ENCODE measurements around the gene VMAC.
A peak's percentile ranks its signal among the peaks of the same experiment; 100 is the strongest.
"Not testable (repeated sequence)": the region's sequence is repeated elsewhere in the genome, so short reads cannot be mapped to it uniquely, and the experiment has no call there.

The VMAC gene, protein sequence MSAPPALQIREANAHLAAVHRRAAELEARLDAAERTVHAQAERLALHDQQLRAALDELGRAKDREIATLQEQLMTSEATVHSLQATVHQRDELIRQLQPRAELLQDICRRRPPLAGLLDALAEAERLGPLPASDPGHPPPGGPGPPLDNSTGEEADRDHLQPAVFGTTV

DNA sequence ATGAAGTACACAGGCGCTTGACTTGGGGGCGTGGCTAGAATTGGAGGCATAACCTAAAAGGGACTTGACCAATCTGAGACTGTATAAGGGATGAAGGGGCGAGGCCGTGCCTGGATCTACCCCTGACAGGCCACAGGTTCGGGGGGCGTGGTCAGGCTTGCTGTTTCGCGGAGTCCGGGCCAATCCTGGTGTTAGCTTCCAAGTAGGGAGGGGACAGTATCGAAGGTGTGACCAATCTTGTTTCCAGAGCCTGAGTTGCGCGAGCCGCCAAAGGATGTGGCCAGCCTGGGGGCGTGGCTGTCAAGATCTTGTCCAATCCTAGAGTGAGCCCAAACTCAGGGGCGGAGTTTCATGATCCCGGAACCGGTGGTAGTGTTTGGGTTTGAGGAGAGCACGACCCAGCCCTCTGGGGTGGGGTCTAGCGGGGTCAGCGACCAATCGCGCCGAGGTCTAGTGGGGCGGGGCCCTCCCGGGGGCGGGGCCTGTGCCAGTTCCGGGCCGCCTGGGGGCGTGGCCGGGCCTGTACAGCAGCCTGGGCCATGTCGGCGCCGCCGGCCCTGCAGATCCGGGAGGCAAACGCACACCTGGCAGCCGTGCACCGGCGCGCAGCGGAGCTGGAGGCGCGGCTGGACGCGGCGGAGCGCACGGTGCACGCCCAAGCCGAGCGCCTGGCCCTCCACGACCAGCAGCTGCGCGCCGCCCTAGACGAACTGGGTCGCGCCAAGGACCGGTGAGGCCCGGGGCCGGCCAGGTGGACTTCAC, at the start of gene VMAC:
TSS of gene VMAC (plus strand) at position 521 of the 762 bp plus-strand sequence. CDS start at position 540, 19 bp downstream.
- no peak for TF ChIP-seq ZNF274 (IDR thresholded peaks at IDR 0.05; ENCODE audit: low read depth, low read length)
- H3K4me3 ChIP-seq (ENCODE audit: low read length): peak within 1 kb of the TSS; percentile 91

DNA sequence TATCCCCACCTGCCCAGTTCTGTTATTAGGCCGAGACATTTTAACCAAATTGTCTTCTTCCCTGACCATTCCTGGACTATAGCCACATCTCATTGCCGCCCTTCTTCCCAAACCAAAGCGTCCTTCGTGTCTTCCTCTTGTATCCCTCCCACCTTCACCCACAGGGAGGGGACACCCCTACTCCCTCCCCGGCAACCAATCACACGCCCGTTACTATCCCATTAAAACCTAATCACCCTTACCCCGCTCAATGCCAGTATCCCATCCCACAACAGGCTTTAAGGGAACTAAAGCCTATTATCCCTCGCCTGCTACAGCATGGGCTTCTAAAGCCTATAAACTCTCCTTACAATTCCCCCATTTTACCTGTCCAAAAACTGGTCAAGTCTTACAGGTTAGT, 49.5 kb upstream of the VMAC start:
- not testable (repeated sequence) for H3K4me3 ChIP-seq (ENCODE audit: low read length)

DNA sequence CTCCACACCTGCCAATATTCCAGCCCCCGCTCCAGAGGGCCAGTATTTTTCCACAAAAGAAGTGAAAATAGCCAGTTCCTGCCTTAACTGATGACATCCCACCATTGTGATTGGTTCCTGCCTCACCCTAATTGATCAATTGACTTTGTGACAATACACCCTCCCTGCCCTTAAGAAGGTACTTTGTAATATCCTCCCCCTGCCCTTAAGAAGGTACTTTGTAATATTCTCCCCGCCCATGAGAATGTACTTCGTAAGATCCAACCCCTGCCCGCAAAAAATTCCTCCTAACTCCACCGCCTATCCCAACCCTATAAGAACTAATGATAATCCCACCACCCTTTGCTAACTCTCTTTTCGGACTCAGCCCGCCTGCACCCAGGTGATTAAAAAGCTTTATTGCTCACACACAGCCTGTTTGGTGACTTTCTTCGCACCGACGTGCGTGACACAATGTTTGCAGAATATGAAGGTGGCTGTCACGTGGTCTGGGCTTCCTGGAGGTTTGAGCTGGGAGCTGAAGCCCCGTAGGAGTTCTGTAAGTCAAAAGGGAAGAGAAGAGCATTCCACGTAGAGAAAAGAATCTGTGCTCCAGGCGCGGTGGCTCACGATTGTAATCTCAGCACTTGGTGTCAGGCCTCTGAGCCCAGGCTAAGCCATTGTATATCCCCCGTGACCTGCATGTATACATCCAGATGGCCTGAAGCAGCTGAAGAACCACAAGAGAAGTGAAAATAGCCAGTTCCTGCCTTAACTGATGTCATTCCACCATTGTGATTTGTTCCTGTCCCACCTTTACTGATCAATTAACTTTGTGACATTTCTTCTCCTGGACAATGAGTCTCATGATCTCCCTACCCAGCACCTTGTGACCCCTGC, 47.2 kb upstream of the VMAC start:
- no peak for TF ChIP-seq ZNF274 (IDR thresholded peaks at IDR 0.05; ENCODE audit: low read depth, low read length)
- H3K4me3 ChIP-seq (ENCODE audit: low read length): no peak overlapping the region

DNA sequence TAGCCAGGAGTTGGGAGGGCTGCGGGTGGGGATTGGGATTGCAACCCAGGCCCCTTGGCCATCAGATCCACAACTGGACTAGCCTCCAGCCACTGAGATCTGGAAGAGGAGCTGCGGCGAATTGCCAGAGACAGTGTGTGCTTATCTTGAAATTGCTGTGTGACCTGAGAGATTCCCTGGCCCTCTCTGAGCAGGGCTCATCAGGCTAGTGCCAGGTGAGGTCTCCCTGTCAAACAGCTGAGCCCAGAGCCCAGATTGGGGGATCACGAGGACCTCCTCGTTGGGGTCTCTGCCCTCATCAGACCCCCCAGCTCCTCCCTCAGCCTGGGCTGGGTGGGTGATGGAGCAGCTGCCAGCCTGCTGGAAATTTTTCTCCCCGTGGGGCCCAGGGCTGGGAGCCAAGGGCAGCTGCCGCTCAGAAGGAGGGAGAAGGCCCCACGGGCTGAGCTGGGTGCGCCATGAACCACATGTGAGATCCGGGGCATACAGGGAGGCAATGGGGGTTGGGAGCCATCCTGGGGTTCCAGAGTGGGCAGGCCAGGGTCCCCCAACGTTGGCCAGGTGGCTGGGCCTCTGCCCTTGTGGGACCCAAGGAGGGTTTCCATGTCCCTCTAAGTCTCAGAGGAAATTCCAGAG, 41.5 kb upstream of the VMAC start:
- no peak for TF ChIP-seq ZNF274 (IDR thresholded peaks at IDR 0.05; ENCODE audit: low read depth, low read length)
- no peak overlapping the region for H3K4me3 ChIP-seq (ENCODE audit: low read length)

DNA sequence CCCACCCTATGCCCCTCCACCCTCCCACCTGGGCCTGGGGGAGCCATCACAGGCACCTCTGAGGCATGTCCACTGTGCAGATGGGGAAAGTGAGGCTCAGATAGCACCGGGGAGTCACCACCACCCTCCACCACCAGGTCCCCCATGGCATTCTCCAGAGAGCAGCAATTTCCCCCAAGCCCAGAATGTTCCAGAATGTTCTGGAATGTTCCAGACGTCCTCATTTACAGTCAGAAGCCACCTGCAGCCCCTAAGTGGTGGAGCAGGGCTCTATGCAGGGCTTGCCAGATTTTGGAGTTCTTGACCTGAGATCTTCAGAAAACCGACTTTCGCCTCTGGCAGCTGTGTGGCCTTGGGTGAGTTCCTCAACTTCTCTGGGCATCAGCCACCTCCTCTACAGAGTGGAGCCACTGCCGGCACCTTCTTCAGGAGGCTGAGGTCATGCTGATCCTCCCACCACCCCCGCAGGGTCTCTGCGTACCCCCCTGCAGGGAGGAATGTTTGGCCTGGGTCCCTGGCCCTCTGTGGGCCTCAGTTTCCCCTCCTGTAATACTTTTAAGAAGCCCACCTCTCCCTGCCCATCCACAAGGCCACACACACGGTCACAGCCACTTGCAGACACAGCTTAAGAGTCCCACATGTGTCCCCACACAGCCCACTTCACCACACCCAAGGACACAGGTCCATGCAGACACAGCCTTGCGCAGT, 40.5 kb upstream of the VMAC start:
- TF ChIP-seq ZNF274 (IDR thresholded peaks at IDR 0.05; ENCODE audit: low read depth, low read length): no peak
- H3K4me3 ChIP-seq (ENCODE audit: low read length): no peak overlapping the region

DNA sequence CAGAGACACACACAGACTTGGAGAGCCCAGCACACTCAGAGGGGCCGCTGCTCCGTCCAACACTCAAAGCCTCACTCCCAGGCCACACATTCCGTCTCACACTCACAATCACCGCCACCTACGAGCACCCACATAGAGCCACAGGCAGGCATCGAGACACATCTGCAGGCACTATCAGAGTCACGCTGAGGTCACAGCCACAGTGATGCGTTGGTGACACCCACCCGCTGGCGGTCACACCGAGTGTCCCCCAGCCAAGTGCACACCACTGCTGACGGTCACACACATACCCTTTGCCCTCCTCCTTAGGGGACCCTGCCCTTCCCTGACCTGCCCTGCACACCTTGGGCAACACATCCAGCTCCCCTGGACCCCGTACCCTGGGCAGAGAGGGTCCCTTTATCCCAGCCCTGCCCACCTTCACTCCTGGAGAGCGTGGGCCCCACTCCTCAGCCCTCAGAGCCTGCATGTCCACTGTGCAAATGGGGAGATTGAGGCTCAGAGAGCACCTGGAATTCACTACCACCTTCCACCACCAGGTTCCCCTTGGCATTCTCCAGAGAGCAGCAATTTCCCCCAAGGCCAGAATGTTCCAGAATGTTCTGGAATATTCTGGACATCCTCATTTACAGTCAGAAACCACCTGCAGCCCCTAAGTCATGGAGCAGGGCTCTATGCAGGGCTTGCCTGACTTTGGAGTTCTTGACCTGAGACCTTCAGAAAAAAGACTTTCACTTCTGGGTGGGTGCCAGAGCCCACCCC, 39.8 kb upstream of the VMAC start:
- no peak for TF ChIP-seq ZNF274 (IDR thresholded peaks at IDR 0.05; ENCODE audit: low read depth, low read length)
- H3K4me3 ChIP-seq (ENCODE audit: low read length): no peak overlapping the region

DNA sequence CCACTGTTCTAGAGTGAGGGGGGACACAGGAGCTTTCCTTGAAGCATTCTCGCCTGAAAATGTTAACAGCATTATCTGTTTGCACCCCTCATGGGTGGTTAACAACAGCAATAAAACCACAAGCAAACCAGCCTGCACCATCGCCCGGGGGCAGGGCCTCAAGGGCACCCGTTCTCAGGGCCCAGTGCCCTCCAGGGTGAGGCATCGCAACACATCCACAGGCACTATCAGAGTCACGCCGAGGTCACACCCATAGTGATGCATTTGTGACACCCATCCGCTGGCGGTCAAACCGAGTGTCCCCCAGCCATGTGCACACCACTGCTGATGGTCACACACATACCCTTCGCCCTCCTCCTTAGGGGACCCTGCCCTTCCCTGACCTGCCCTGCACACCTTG, 38.9 kb upstream of the VMAC start:
- TF ChIP-seq ZNF274 (IDR thresholded peaks at IDR 0.05; ENCODE audit: low read depth, low read length): no peak

DNA sequence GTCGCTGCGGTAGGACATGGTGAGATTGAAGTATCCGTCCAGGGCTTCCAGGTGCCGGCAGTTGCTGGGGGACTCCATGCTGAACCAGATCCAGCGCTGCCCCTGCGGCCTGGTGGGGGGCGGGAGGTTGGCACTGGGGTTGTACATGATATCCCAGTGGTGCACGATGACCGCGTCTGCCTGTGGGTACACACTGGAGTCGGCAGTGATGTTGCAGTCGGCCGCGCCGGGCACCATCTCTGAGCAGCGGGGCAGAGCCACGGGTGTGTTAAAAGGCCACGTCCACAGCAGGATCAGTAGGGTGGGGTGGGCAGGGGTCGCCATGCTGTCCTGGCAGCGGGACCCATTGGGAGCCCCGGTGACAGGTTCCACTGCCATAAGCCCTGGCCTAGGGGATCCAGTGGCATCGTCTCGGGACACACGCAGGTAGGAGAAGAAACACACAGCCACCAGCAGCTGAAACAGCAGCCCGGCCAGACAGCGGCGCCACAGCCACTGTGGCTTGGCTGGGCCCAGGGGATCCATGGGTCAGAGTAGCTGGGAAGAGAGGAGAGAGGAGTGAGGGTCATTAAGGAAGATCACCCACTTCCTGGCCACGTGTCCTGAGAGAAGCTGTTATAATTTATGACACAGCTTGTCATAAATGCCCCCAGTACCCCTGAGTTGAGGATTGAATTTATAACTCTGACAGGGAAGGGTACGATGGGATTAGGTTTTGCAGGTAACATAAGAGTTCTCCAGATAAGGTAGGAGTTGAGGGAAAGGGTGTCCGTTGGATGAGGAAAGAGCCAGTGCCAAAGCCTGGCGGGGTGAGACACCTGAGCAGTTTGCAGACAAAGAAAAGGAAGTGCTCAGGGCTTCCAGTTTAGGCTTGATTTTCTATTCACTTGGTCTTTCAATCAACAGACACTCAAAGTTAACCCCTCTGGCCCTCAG, 37.2 kb upstream of the VMAC start:
- no peak for TF ChIP-seq ZNF274 (IDR thresholded peaks at IDR 0.05; ENCODE audit: low read depth, low read length)
- no peak overlapping the region for H3K4me3 ChIP-seq (ENCODE audit: low read length)

More for the DNA sequence above, 38.9 kb upstream of the VMAC start:
- H3K4me3 ChIP-seq (ENCODE audit: low read length): no peak overlapping the region

DNA sequence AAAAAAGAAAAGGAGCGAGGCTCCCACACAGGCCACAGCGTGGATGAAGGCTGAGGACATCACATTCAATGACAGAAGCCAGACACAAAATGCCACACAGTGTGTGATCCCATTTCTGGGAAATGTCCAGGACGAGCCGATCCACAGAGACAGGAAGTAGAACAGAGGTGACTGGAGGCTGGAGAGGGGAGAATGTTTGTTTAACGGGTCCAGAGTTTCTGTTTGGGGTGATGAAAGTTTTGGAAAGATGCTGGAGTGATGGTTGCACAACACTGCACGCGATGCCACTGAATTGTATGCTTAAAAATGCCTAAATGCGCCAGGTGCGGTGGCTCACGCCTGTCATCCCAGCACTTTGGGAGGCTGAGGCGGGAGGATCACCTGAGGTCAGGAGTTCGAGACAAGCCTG, 33.7 kb upstream of the VMAC start:
- TF ChIP-seq ZNF274 (IDR thresholded peaks at IDR 0.05; ENCODE audit: low read depth, low read length): no peak
- no peak overlapping the region for H3K4me3 ChIP-seq (ENCODE audit: low read length)

DNA sequence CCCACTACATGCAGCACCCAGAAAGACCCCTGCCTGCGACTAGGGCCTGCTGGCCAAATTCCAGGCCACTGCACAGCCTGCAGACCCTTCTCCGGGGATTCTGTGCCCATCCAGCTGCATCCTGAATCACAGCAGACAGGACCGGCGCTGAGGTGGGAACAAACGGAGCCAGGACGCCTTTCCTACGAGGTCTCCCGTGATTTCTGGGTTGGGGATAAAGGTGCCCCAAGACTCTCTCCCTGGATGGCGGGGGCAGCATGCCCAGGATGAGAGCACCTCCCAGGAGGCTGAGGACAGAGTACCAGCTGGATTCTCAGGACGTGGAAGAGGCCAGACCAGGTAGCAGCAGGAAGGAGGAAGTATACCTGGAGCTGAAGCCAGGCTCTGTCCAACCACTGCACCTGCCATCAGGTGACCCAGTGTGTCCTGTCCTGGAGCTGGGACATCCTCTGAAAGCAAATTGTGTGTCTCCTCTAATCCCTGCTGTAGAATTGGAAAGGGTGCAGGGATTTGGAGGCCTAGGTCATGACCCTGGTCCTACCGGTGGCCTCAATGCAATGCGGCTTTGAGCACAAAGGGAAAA, 31.0 kb upstream of the VMAC start:
- H3K4me3 ChIP-seq (ENCODE audit: low read length): no peak overlapping the region
- no peak for TF ChIP-seq ZNF274 (IDR thresholded peaks at IDR 0.05; ENCODE audit: low read depth, low read length)

DNA sequence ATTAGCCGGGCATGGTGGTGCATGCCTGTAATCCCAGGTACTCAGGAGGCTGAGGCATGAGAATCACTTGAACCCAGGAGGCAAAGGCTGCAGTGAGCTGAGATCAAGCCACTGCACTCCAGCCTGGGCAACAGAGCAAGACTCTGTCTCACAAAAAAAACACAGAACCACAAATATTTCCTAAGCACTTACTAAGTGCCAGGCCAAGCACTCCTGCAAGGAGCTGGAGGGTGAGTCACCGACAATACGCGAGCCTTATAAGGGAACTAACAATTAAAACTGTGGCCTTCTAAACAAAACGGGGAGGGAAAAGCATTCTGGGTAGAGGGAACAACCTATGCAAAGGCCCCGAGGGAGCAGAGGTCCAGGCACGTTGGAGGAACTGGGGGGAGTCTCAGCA, 30.2 kb upstream of the VMAC start:
- not testable (repeated sequence) for H3K4me3 ChIP-seq (ENCODE audit: low read length)

DNA sequence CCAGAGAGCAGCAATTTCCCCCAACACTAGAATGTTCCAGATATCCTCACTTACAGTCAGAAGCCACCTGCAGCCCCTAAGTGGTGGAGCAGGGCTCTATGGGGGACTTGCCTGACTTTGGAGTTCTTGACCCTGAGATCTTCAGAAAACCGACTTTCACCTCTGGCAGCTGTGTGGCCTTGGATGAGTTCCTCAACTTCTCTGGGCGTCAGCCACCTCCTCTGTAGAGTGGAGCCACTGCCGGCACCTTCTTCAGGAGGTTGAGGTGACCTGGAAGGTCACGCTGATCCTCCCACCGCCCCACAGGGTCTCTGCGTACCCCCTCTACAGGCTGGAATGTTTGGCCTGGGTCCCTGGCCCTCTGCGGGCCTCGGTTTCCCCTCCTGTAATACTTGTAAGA, 27.2 kb upstream of the VMAC start:
- no peak overlapping the region for H3K4me3 ChIP-seq (ENCODE audit: low read length)
- TF ChIP-seq ZNF274 (IDR thresholded peaks at IDR 0.05; ENCODE audit: low read depth, low read length): no peak

Measured in GM08714 (cell line).